GM19351 (cell line): ENCODE results near the gene TNFSF18.
"Not testable (repeated sequence)": the region's sequence is repeated elsewhere in the genome, so short reads cannot be mapped to it uniquely, and the experiment has no call there.

Experiments
- ATAC-seq: cut with Tn5 transposase; IDR thresholded peaks from one replicate; pipeline ENCODE4 v1.9.1; 2021; ENCODE audit warnings: mild to moderate bottlenecking, moderate library complexity; ENCODE audit not compliant: unreplicated experiment

Gene TNFSF18

GRCh38 chr1:173050865-173051264 lies at the start of gene TNFSF18:
Gene TNFSF18 (minus strand): TSS chr1:173050941. CDS start chr1:173050896, 45 bp downstream.
- ATAC-seq: no peak

- no peak for ATAC-seq
Measured at GRCh38 chr1:173099166-173099565, 48.4 kb upstream of the TNFSF18 start.

GRCh38 chr1:173098117-173098516 lies 47.4 kb upstream of the TNFSF18 start:
- ATAC-seq: no peak

- ATAC-seq: no peak
Measured at GRCh38 chr1:173097001-173097400, 46.3 kb upstream of the TNFSF18 start.

- no peak for ATAC-seq
Measured at GRCh38 chr1:173095632-173096031, 44.9 kb upstream of the TNFSF18 start.

GRCh38 chr1:173094541-173094940 lies 43.8 kb upstream of the TNFSF18 start:
- no peak for ATAC-seq

GRCh38 chr1:173093691-173094445 lies 43.1 kb upstream of the TNFSF18 start:
- ATAC-seq: no peak

GRCh38 chr1:173084292-173084691 lies 33.6 kb upstream of the TNFSF18 start:
- ATAC-seq: no peak

GRCh38 chr1:173082913-173083312 lies 32.2 kb upstream of the TNFSF18 start:
- ATAC-seq: no peak

- not testable (repeated sequence) for ATAC-seq
Measured at GRCh38 chr1:173074217-173074616, 23.5 kb upstream of the TNFSF18 start.

- ATAC-seq: no peak
Measured at GRCh38 chr1:173064011-173064410, 13.3 kb upstream of the TNFSF18 start.

- no peak for ATAC-seq
Measured at GRCh38 chr1:173063171-173063570, 12.4 kb upstream of the TNFSF18 start.

- ATAC-seq: no peak
Measured at GRCh38 chr1:173062150-173062938, 11.6 kb upstream of the TNFSF18 start.

GRCh38 chr1:173058556-173058955 lies 7.8 kb upstream of the TNFSF18 start:
- ATAC-seq: no peak

GRCh38 chr1:173057984-173058383 lies 7.2 kb upstream of the TNFSF18 start:
- ATAC-seq: no peak

- ATAC-seq: no peak
Measured at GRCh38 chr1:173056365-173056764, 5.6 kb upstream of the TNFSF18 start.

- no peak for ATAC-seq
Measured at GRCh38 chr1:173052681-173053196, 2.0 kb upstream of the TNFSF18 start.

- no peak for ATAC-seq
Measured at GRCh38 chr1:173049322-173049633, 1.5 kb downstream of the TNFSF18 start.

- no peak for ATAC-seq
Measured at GRCh38 chr1:173048621-173049321, 2.0 kb downstream of the TNFSF18 start.

- no peak for ATAC-seq
Measured at GRCh38 chr1:173044656-173045055, 6.1 kb downstream of the TNFSF18 start.

GRCh38 chr1:173043253-173043652 lies 7.5 kb downstream of the TNFSF18 start:
- ATAC-seq: no peak
